ENCODE measurements around the gene ARSI.
"Not testable (repeated sequence)": the region's sequence is repeated elsewhere in the genome, so short reads cannot be mapped to it uniquely, and the experiment has no call there.

The ARSI gene

DNA sequence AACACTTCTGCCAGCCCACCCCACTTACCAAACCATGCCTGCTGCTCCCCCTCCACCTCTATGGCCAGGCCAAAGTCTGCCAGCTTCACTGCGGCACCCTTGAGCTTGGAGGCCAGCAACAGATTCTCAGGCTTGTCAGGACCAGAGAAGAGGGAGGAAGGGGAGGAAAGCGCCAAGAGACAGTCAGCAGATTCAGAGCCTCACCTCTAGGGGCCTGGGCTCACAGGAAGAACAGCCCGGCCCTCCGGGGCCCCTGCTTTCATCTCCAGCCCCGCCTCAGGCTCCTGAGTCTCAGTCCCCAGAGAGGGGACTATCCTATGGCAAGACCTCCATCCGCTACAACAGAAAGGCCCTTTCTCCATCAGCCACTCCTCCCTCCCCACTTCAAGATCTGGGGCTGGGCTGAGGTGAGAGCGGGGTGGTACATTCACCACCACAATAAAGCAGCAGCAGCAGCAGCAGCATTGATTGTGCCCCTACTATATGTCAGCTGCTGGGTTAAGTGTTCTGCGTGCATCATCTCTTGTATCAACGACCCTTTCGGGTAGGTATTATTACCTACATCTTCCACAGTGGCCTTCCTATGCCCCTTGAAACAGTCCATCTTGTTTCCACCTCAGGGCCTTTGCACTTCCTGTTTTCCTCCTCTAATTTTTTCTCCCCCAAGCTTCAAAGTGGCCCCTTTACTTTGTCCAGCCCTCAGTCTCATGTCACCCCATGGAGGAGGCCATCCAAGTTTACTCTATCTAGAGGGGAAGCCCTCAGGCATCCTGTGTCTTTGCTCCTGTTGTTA, 49.1 kb downstream of the ARSI start:
- TF ChIP-seq, protein P1, sequence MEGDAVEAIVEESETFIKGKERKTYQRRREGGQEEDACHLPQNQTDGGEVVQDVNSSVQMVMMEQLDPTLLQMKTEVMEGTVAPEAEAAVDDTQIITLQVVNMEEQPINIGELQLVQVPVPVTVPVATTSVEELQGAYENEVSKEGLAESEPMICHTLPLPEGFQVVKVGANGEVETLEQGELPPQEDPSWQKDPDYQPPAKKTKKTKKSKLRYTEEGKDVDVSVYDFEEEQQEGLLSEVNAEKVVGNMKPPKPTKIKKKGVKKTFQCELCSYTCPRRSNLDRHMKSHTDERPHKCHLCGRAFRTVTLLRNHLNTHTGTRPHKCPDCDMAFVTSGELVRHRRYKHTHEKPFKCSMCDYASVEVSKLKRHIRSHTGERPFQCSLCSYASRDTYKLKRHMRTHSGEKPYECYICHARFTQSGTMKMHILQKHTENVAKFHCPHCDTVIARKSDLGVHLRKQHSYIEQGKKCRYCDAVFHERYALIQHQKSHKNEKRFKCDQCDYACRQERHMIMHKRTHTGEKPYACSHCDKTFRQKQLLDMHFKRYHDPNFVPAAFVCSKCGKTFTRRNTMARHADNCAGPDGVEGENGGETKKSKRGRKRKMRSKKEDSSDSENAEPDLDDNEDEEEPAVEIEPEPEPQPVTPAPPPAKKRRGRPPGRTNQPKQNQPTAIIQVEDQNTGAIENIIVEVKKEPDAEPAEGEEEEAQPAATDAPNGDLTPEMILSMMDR (IDR thresholded peaks at IDR 0.05): no peak
- TF ChIP-seq ZFX (IDR thresholded peaks at IDR 0.05; ENCODE audit: borderline replicate concordance): no peak
- no peak overlapping the region for H3K27ac ChIP-seq

GRCh38 chr5:150252489-150252888, 50.2 kb downstream of the ARSI start:
- no peak overlapping the region for H3K27ac ChIP-seq
- TF ChIP-seq, protein P1 (IDR thresholded peaks at IDR 0.05): no peak
- no peak for TF ChIP-seq ZFX (IDR thresholded peaks at IDR 0.05; ENCODE audit: borderline replicate concordance)

DNA sequence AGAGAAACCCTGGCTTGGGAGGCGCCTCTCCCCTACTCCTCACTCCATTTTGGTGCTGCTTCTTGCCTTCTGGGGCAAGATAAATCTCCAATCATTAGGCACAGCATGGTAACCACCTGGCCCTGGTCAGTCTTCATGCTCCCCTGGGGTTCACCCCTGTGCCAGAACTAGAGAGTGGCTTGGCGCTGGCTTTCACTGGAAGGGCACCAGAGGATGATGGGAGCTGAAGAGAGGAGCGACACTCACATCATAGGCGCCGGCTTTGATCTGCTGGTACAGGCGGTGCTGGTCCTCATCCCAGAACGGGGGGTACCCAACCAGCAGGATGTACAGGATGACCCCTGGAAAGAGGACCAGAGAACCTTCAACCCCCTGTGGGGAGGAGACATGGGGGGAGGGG, 51.2 kb downstream of the ARSI start:
- no peak for TF ChIP-seq ZFX (IDR thresholded peaks at IDR 0.05; ENCODE audit: borderline replicate concordance)
- TF ChIP-seq, protein P1 (IDR thresholded peaks at IDR 0.05): no peak
- no peak overlapping the region for H3K27ac ChIP-seq

DNA sequence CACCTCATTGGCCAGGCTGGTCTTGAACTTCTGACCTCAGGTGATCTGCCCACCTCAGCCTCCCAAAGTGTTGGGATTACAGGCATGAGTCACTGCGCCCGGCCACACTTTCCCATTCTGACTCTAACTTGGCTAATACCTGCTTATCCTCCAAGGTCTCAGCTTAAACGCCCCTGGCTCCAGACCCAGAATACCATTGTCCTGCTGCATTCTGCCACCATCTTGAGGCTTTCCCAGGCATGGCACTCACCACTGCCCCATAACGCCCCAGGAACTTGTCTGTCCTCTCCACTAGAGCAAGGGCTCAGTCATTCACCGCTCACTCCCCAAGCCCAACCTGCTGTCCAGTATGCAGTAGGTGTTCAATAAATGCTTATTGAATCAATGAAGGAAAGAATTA, 53.0 kb downstream of the ARSI start:
- no peak overlapping the region for H3K27ac ChIP-seq
- no peak for TF ChIP-seq ZFX (IDR thresholded peaks at IDR 0.05; ENCODE audit: borderline replicate concordance)
- TF ChIP-seq, protein P1 (IDR thresholded peaks at IDR 0.05): no peak

- H3K27ac ChIP-seq: no peak overlapping the region
- no peak for TF ChIP-seq ZFX (IDR thresholded peaks at IDR 0.05; ENCODE audit: borderline replicate concordance)
- TF ChIP-seq, protein P1 (IDR thresholded peaks at IDR 0.05): no peak
These were observed 53.8 kb downstream of the ARSI start for GRCh38 chr5:150248946-150249345.

DNA sequence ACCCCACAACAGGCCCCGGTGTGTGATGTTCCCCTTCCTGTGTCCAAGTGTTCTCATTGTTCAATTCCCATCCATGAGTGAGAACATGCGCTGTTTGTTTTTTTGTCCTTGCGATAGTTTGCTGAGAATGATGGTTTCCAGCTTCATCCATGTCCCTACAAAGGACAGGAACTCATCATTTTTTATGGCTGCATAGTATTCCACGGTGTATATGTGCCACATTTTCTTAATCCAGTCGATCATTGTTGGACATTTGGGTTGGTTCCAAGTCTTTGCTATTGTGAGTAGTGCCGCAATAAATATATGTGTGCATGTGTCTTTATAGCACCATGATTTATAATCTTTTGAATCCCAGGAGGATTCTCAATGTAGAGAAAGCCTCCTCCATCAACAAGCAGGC, 54.2 kb downstream of the ARSI start:
- not testable (repeated sequence) for H3K27ac ChIP-seq

GRCh38 chr5:150247726-150248125, 55.0 kb downstream of the ARSI start:
- no peak for TF ChIP-seq ZFX (IDR thresholded peaks at IDR 0.05; ENCODE audit: borderline replicate concordance)
- TF ChIP-seq, protein P1 (IDR thresholded peaks at IDR 0.05): no peak
- H3K27ac ChIP-seq: no peak overlapping the region

GRCh38 chr5:150246835-150247234, 55.9 kb downstream of the ARSI start:
- TF ChIP-seq, protein P1 (IDR thresholded peaks at IDR 0.05): no peak
- TF ChIP-seq ZFX (IDR thresholded peaks at IDR 0.05; ENCODE audit: borderline replicate concordance): no peak

More at GRCh38 chr5:150246835-150247234, 55.9 kb downstream of the ARSI start:
- H3K27ac ChIP-seq: no peak overlapping the region
